Motor neuron (in vitro differentiated cells): Measurements from ENCODE around the gene HSPA1B. TPM values are rescaled to one million over a fixed set of nuclear protein-coding genes. Genes with fewer than 3 reads are reported as not detected.

ENCODE experiments used
- ATAC-seq, 8 experiments: fragments of 200-7000 bp; cut with Tn5 transposase; replicated peaks in 6 of 8; 2 replicates each; pipeline ENCODE4 v1.8.0; 2021; ENCODE audit warnings: mild to moderate bottlenecking in 8 of 8, moderate library complexity in 8 of 8
- H3K27ac ChIP-seq, 2 donors: fragments of 250-450 bp; sonication (Bioruptor Pico); 2 replicates each; pipeline ENCODE4 v1.9.0; 2021; ENCODE audit warnings: antibody characterized with exemption in 2 of 2, mild to moderate bottlenecking in 2 of 2, moderate library complexity in 1 of 2
- H3K4me1 ChIP-seq, 2 donors: fragments of 250-450 bp; sonication (Bioruptor Pico); replicated peaks in 1 of 2; 2 replicates each; pipeline ENCODE4 v1.6.1; 2021; ENCODE audit warnings: antibody characterized with exemption in 2 of 2, mild to moderate bottlenecking in 2 of 2, moderate library complexity in 1 of 2
- H3K4me3 ChIP-seq, 5 donors: fragments of 250-450 bp; sonication (Bioruptor Pico); 2 replicates each; pipeline ENCODE4 v1.9.0; 2021; ENCODE audit warnings: antibody characterized with exemption in 5 of 5, mild to moderate bottlenecking in 5 of 5, moderate library complexity in 4 of 5
- WGBS, 10 experiments: fragments of 450-650 bp; shearing (Covaris generic); methylation state at CpG; one replicate each; pipeline ENCODE4 v1.0.0; 2022; 5-methylcytosine and 5-hydroxymethylcytosine counted together
- in situ Hi-C, 9 experiments: fragments of 400-800 bp; cut with MboI; loops; one replicate each; pipeline ENCODE4 v1.15.0; 2021; ENCODE audit warnings: low sequenced_read_pairs in 9 of 9, low pct_unique_long_range_greater_than_20kb in 2 of 9; ENCODE audit not compliant: unreplicated experiment in 9 of 9
- total RNA-seq, 8 experiments: library from RNA; unstranded; fragments of 300-600 nt; gene quantifications; 2 replicates each; pipeline versions ENCODE4 v1.2.3 to v1.2.4, GENCODE V29; 2022

The HSPA1B gene
- total RNA-seq, result 100 to 1,000 TPM in 6 of 8 experiments, 10 to 100 TPM in 2; 68.6 to 489 (median 130) TPM

GRCh38 chr6:31827286-31828079 lies at the start of gene HSPA1B:
HSPA1B (plus strand) TSS chr6:31827738; CDS start chr6:31827951, 213 bp downstream.
- 0 to 2% (median 1%) methylated on average over 5 to 13 of the region's 56 CpGs; no CpG with 5 or more reads in 6 of the 10 experiments for WGBS, 10 experiments
- ATAC-seq, result peak; percentile 61 to 86 (median 80)
- peaks cover 14 to 19% of the 10 kb centered on the region in 2 donors for H3K4me1 ChIP-seq
- in situ Hi-C loops, result loop anchor here in 1 of 9 experiments (25.0 kb wide), 1 partner anchor 165 kb away; the partner anchor contains the start of genes APOM, BAG6, C6orf47 and CSNK2B
- peak within 1 kb of the TSS; percentile 74 to 86 for H3K27ac ChIP-seq
- peak within 1 kb of the TSS; percentile 68 to 72 (median 70) for H3K4me3 ChIP-seq

- no peak overlapping the region for H3K4me3 ChIP-seq
- 83 to 100% (median 100%) methylated on average over 1 of the region's 5 CpGs; no CpG with 5 or more reads in 5 of the 10 experiments for WGBS, 10 experiments
- H3K4me1 ChIP-seq, result peaks cover 13 to 17% of the 10 kb centered on the region in 2 donors
- no peak for ATAC-seq
- H3K27ac ChIP-seq, result no peak overlapping the region
- in situ Hi-C loops, result no loop called here
Measured at GRCh38 chr6:31778193-31778592, 49.3 kb upstream of the HSPA1B start.

GRCh38 chr6:31778999-31779885 lies 48.3 kb upstream of the HSPA1B start:
- in situ Hi-C loops, result no loop called here
- H3K4me3 ChIP-seq, result no peak overlapping the region
- no peak overlapping the region for H3K27ac ChIP-seq
- ATAC-seq, result no peak
- WGBS, 10 experiments, result 93 to 100% (median 94%) methylated on average over 1 to 8 of the region's 43 CpGs; no CpG with 5 or more reads in 7 of the 10 experiments
- peaks cover 13 to 17% of the 10 kb centered on the region in 2 donors for H3K4me1 ChIP-seq

- Histone ChIP-seq H3K4me1 (peaks cover 13 to 17% of the 10 kb centered on the region in 2 donors), H3K4me3 (no peak overlapping the region), H3K27ac (no peak overlapping the region)
- no peak for ATAC-seq
- in situ Hi-C loops, result no loop called here
- 90 to 100% (median 94%) methylated on average over 2 to 8 of the region's 10 CpGs; no CpG with 5 or more reads in 6 of the 10 experiments for WGBS, 10 experiments
Measured at GRCh38 chr6:31779908-31780307, 47.6 kb upstream of the HSPA1B start.

- Histone ChIP-seq H3K4me3 (no peak overlapping the region), H3K27ac (no peak overlapping the region), H3K4me1 (peaks cover 13 to 17% of the 10 kb centered on the region in 2 donors)
- no peak for ATAC-seq
- in situ Hi-C loops, result no loop called here
- WGBS, 10 experiments, result 83 to 100% (median 93%) methylated on average over 1 to 11 of the region's 20 CpGs; no CpG with 5 or more reads in 5 of the 10 experiments
Measured at GRCh38 chr6:31780507-31781243, 46.9 kb upstream of the HSPA1B start.

GRCh38 chr6:31781244-31782125 lies 46.1 kb upstream of the HSPA1B start:
- no peak overlapping the region for H3K27ac ChIP-seq
- WGBS, 10 experiments, result 80 to 100% (median 99%) methylated on average over 1 to 6 of the region's 23 CpGs; no CpG with 5 or more reads in 4 of the 10 experiments
- no peak overlapping the region for H3K4me3 ChIP-seq
- in situ Hi-C loops, result no loop called here
- no peak for ATAC-seq
- H3K4me1 ChIP-seq, result peaks cover 13 to 15% of the 10 kb centered on the region in 2 donors

GRCh38 chr6:31782126-31782855 lies 45.2 kb upstream of the HSPA1B start:
- in situ Hi-C loops, result no loop called here
- Histone ChIP-seq H3K4me1 (peaks cover 5 to 7% of the 10 kb centered on the region in 2 donors), H3K27ac (no peak overlapping the region), H3K4me3 (no peak overlapping the region)
- 20 to 100% (median 93%) methylated on average over 1 to 7 of the region's 32 CpGs; no CpG with 5 or more reads in 4 of the 10 experiments for WGBS, 10 experiments
- ATAC-seq, result peak in 2 of 8 experiments; percentile 6 to 38

- no peak overlapping the region for H3K4me3 ChIP-seq
- in situ Hi-C loops, result no loop called here
- ATAC-seq, result no peak
- H3K4me1 ChIP-seq, result no peaks in the 10 kb centered on the region
- no peak overlapping the region for H3K27ac ChIP-seq
- WGBS, 10 experiments, result 80 to 100% (median 97%) methylated on average over 1 to 5 of the region's 15 CpGs; no CpG with 5 or more reads in 2 of the 10 experiments
Measured at GRCh38 chr6:31784098-31784925, 43.2 kb upstream of the HSPA1B start.

- no peak overlapping the region for H3K27ac ChIP-seq
- in situ Hi-C loops, result no loop called here
- no peak overlapping the region for H3K4me3 ChIP-seq
- H3K4me1 ChIP-seq, result no peaks in the 10 kb centered on the region
- no peak for ATAC-seq
- WGBS, 10 experiments, result 84 to 100% (median 98%) methylated on average over 1 to 10 of the region's 11 CpGs; no CpG with 5 or more reads in 4 of the 10 experiments
Measured at GRCh38 chr6:31785475-31785874, 42.1 kb upstream of the HSPA1B start.

- H3K27ac ChIP-seq, result no peak overlapping the region
- in situ Hi-C loops, result no loop called here
- H3K4me3 ChIP-seq, result no peak overlapping the region
- 28 to 100% (median 48%) methylated on average over 1 to 5 of the region's 12 CpGs for WGBS, 10 experiments
- peak in 4 of 8 experiments; percentile 3 to 35 (median 19) for ATAC-seq
- H3K4me1 ChIP-seq, result peaks cover 7 to 12% of the 10 kb centered on the region in 2 donors
Measured at GRCh38 chr6:31791324-31792089, 36.0 kb upstream of the HSPA1B start.
